ENCODE data around the gene NKX6-2. TPM values are rescaled to one million over a fixed set of nuclear protein-coding genes. Genes with fewer than 3 reads are reported as not detected.

The NKX6-2 gene
- polyA plus RNA-seq, 1 donor (not counting 4 experiments of a cell fraction or from before 2014, with no cell fraction given): not detected

GRCh38 chr10:132796846-132797245 is 10.9 kb upstream of the NKX6-2 start:
- H3K4me2 ChIP-seq (ENCODE audit: control insufficient read depth, extremely low read depth, insufficient read depth, low read depth, low read length): no peak overlapping the region
- H3K27ac ChIP-seq (ENCODE audit: control insufficient read depth, insufficient read depth, low read length): no peak overlapping the region
- peaks cover 3% of the 10 kb centered on the region for H3K9me3 ChIP-seq (ENCODE audit: control insufficient read depth, low read depth, low read length)
- H3K9me1 ChIP-seq (ENCODE audit: control insufficient read depth, extremely low read depth, insufficient read depth, low read length): no peaks in the 10 kb centered on the region
- DNase-seq (ENCODE audit: low read depth, low spot score) (no peak), FAIRE-seq (no peak)
- TF ChIP-seq EZH2 (IDR thresholded peaks at IDR 0.05; ENCODE audit: low read length) (no peak), CTCF (optimal IDR thresholded peaks at IDR 0.05 in 1 of 3, IDR thresholded peaks at IDR 0.05 in 1 of 3, conservative IDR thresholded peaks at IDR 0.05 in 1 of 3; ENCODE audit: extremely low read depth in 1 of 3, insufficient read depth in 2 of 3, low read length in 3 of 3) (no peak)
- H4K20me1 ChIP-seq (ENCODE audit: control insufficient read depth, extremely low read depth, insufficient read depth, low read length): no peaks in the 10 kb centered on the region
- no peak overlapping the region for H3K9ac ChIP-seq (ENCODE audit: control insufficient read depth, extremely low read depth, insufficient read depth, low read length)
- H2AFZ ChIP-seq (ENCODE audit: control insufficient read depth, low read length): no peak overlapping the region
- H3K4me3 ChIP-seq (ENCODE audit: control insufficient read depth in 2 of 3, extremely low read depth in 1 of 3, insufficient read depth in 2 of 3, low read depth in 1 of 3, low read length in 3 of 3): no peak overlapping the region
- dilution Hi-C loops (cut with MboI; ENCODE audit: extremely low pct_ligation_motif_present, low sequenced_read_pairs): no loop called here
- peaks cover 5% of the 10 kb centered on the region for H3K27me3 ChIP-seq (ENCODE audit: control insufficient read depth, extremely low read depth, insufficient read depth, low read length)
- no peaks in the 10 kb centered on the region for H3K36me3 ChIP-seq (ENCODE audit: control insufficient read depth in 2 of 2, extremely low read depth in 1 of 2, insufficient read depth in 2 of 2, low read length in 2 of 2)
- H3K79me2 ChIP-seq (ENCODE audit: control insufficient read depth, insufficient read depth, low read length): no peaks in the 10 kb centered on the region
- H3K4me1 ChIP-seq (ENCODE audit: control insufficient read depth, extremely low read depth, insufficient read depth, low read length): no peaks in the 10 kb centered on the region

GRCh38 chr10:132793871-132794849 is 8.2 kb upstream of the NKX6-2 start:
- dilution Hi-C loops (cut with MboI; ENCODE audit: extremely low pct_ligation_motif_present, low sequenced_read_pairs): no loop called here
- H3K9ac ChIP-seq (ENCODE audit: control insufficient read depth, extremely low read depth, insufficient read depth, low read length): no peak overlapping the region
- DNase-seq (ENCODE audit: low read depth, low spot score) (no peak), FAIRE-seq (no peak)
- no peaks in the 10 kb centered on the region for H3K9me1 ChIP-seq (ENCODE audit: control insufficient read depth, extremely low read depth, insufficient read depth, low read length)
- no peak overlapping the region for H3K4me2 ChIP-seq (ENCODE audit: control insufficient read depth, extremely low read depth, insufficient read depth, low read depth, low read length)
- H2AFZ ChIP-seq (ENCODE audit: control insufficient read depth, low read length): no peak overlapping the region
- no peaks in the 10 kb centered on the region for H3K4me1 ChIP-seq (ENCODE audit: control insufficient read depth, extremely low read depth, insufficient read depth, low read length)
- H3K79me2 ChIP-seq (ENCODE audit: control insufficient read depth, insufficient read depth, low read length): no peaks in the 10 kb centered on the region
- no peak overlapping the region for H3K4me3 ChIP-seq (ENCODE audit: control insufficient read depth in 2 of 3, extremely low read depth in 1 of 3, insufficient read depth in 2 of 3, low read depth in 1 of 3, low read length in 3 of 3)
- TF ChIP-seq CTCF (optimal IDR thresholded peaks at IDR 0.05 in 1 of 3, IDR thresholded peaks at IDR 0.05 in 1 of 3, conservative IDR thresholded peaks at IDR 0.05 in 1 of 3; ENCODE audit: extremely low read depth in 1 of 3, insufficient read depth in 2 of 3, low read length in 3 of 3) (peak in 1 of 3 experiments; percentile 25), EZH2 (IDR thresholded peaks at IDR 0.05; ENCODE audit: low read length) (no peak)
- no peaks in the 10 kb centered on the region for H3K9me3 ChIP-seq (ENCODE audit: control insufficient read depth, low read depth, low read length)
- H3K36me3 ChIP-seq (ENCODE audit: control insufficient read depth in 2 of 2, extremely low read depth in 1 of 2, insufficient read depth in 2 of 2, low read length in 2 of 2): no peaks in the 10 kb centered on the region
- no peak overlapping the region for H3K27ac ChIP-seq (ENCODE audit: control insufficient read depth, insufficient read depth, low read length)
- no peaks in the 10 kb centered on the region for H4K20me1 ChIP-seq (ENCODE audit: control insufficient read depth, extremely low read depth, insufficient read depth, low read length)
- peaks cover 27% of the 10 kb centered on the region for H3K27me3 ChIP-seq (ENCODE audit: control insufficient read depth, extremely low read depth, insufficient read depth, low read length)
